ENCODE measurements around the gene NXN. TPM values are rescaled to one million over a fixed set of nuclear protein-coding genes. Genes with fewer than 3 reads are reported as not detected.
"Not testable (repeated sequence)": the region's sequence is repeated elsewhere in the genome, so short reads cannot be mapped to it uniquely, and the experiment has no call there.

The NXN gene
- total RNA-seq, 3 donors from 2014 or later, result 0.18 to 0.49 (median 0.18) TPM

DNA sequence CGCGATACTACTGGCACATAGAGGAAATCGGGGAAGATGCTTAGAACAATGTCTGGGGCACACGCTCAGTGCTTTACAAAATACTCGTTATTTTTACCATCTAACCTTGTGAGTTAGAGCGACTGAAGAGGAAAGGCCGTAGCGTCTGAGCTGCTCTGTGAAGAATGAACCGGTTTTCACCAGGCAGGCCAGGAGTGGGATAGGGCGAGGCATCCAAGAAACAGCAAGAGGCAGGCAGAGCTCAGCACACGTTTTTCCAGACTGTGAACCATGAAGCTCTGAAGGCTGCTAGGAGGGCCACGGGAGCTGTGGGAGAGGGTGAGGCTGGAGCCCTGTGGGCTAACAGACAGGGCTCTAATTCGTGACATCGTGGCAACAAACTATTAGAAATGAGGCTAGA lies 101.9 kb downstream of the NXN start:
- Mint-ChIP-seq H3K9me3 (no peaks in the 10 kb centered on the region), H3K4me1 (ENCODE audit: low read depth) (peaks cover 11% of the 10 kb centered on the region), H3K4me3 (no peak overlapping the region), H3K36me3 (ENCODE audit: insufficient read depth) (no peaks in the 10 kb centered on the region), H3K27me3 (ENCODE audit: low read depth) (peaks cover 32% of the 10 kb centered on the region)
- ATAC-seq (no peak), DNase-seq (no peak)

DNA sequence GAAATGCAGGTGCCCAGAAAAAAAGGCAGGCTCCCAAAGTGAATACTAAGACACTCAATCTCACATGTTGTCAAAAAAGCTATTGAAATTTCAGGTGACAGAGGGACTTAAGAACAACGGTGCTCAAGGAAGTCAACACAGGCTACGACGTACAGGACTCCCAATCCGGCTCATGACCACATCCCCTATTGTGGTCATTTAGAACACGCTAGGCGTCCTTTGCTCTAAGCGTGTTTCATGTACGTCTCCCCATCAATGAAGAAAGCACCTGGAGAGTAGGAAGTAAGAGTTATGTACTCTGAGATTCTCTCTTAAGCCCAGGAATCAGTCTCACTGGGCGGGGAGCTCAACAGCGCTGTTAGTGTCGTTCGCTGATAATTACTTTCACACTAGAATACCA lies 103.3 kb downstream of the NXN start:
- H3K4me3 Mint-ChIP-seq, result no peak overlapping the region
- no peaks in the 10 kb centered on the region for H3K36me3 Mint-ChIP-seq (ENCODE audit: insufficient read depth)
- H3K9me3 Mint-ChIP-seq, result no peaks in the 10 kb centered on the region
- ATAC-seq (peak in 1 of 2 donors; percentile 40), DNase-seq (no peak)
- peaks cover 16% of the 10 kb centered on the region for H3K4me1 Mint-ChIP-seq (ENCODE audit: low read depth)
- H3K27me3 Mint-ChIP-seq (ENCODE audit: low read depth), result peaks cover 31% of the 10 kb centered on the region

GRCh38 chr17:874590-874989 lies 105.0 kb downstream of the NXN start:
- Mint-ChIP-seq H3K4me1 (ENCODE audit: low read depth) (peaks cover 12% of the 10 kb centered on the region), H3K27me3 (ENCODE audit: low read depth) (peaks cover 26% of the 10 kb centered on the region)
- H3K9me3 Mint-ChIP-seq; H3K36me3 Mint-ChIP-seq (ENCODE audit: insufficient read depth); DNase-seq; ATAC-seq; H3K4me3 Mint-ChIP-seq: not testable (repeated sequence)

- Mint-ChIP-seq H3K9me3 (no peaks in the 10 kb centered on the region), H3K4me3 (no peak overlapping the region)
Observed at GRCh38 chr17:872855-873254, 106.7 kb downstream of the NXN start.

GRCh38 chr17:871751-872519 lies 107.6 kb downstream of the NXN start:
- ATAC-seq (no peak), DNase-seq (no peak)
- H3K9me3 Mint-ChIP-seq, result no peaks in the 10 kb centered on the region
- H3K36me3 Mint-ChIP-seq (ENCODE audit: insufficient read depth), result no peaks in the 10 kb centered on the region
- no peak overlapping the region for H3K4me3 Mint-ChIP-seq
- peaks cover 12% of the 10 kb centered on the region for H3K4me1 Mint-ChIP-seq (ENCODE audit: low read depth)
- peaks cover 36% of the 10 kb centered on the region for H3K27me3 Mint-ChIP-seq (ENCODE audit: low read depth)

More at GRCh38 chr17:872855-873254, 106.7 kb downstream of the NXN start:
- Mint-ChIP-seq H3K4me1 (ENCODE audit: low read depth) (peaks cover 12% of the 10 kb centered on the region), H3K27me3 (ENCODE audit: low read depth) (peaks cover 38% of the 10 kb centered on the region), H3K36me3 (ENCODE audit: insufficient read depth) (no peaks in the 10 kb centered on the region)
- ATAC-seq (no peak), DNase-seq (no peak)

DNA sequence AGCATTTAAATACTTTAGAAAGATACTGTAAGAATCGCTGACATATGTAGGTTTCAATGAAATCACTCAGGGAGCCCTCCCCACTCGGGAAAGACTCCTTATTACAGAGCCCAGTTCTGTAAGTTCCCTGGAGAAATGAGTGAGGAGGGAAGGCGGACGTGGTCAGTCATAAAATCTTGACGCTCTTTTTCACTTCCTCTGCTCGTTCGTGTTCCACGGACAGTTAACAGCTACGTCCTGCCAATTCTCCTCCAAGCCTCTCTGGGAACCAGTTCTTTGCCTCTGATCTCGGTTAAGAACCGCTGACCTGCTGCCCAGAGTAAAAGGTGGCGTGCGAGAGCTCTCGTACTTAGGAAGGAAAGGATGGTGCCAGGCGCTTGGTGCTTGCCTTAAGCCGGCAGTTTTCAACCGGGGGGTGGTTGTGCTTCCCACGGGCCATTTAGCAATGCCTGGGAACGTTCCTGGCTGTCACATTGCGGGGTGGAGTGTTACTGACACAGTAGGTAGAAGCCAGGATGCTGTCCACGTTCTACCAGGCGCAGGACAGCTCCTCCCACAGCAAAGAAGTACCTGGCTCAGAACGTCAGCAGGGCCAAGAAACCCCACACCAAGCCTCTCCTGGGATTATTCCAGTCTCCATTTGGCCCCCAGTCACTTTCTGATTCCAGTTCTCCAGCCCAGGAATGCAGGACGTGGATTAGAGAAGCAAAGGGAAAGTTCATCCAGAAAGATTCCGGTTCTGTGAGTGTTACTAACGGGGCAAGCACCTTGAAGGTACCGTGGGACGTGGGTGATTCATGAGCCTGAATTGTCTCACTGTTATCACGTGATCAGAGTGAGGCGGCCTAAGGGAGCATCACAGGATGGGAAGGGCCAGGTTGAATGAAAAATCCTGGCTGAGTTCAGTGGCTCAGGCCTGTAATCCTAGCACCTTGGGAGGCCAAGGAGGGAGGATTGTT lies 109.7 kb downstream of the NXN start:
- Mint-ChIP-seq H3K4me3 (no peak overlapping the region), H3K27me3 (ENCODE audit: low read depth) (peaks cover 33% of the 10 kb centered on the region), H3K4me1 (ENCODE audit: low read depth) (peaks cover 6% of the 10 kb centered on the region), H3K36me3 (ENCODE audit: insufficient read depth) (no peaks in the 10 kb centered on the region), H3K9me3 (no peaks in the 10 kb centered on the region)
- DNase-seq, result no peak
- no peak for ATAC-seq

- Mint-ChIP-seq H3K27me3 (ENCODE audit: low read depth) (peaks cover 41% of the 10 kb centered on the region), H3K4me3 (no peak overlapping the region), H3K9me3 (no peaks in the 10 kb centered on the region), H3K36me3 (ENCODE audit: insufficient read depth) (no peaks in the 10 kb centered on the region), H3K4me1 (ENCODE audit: low read depth) (peaks cover 6% of the 10 kb centered on the region)
- no peak for DNase-seq
- ATAC-seq, result no peak
Observed at GRCh38 chr17:869086-869485, 110.5 kb downstream of the NXN start.

DNA sequence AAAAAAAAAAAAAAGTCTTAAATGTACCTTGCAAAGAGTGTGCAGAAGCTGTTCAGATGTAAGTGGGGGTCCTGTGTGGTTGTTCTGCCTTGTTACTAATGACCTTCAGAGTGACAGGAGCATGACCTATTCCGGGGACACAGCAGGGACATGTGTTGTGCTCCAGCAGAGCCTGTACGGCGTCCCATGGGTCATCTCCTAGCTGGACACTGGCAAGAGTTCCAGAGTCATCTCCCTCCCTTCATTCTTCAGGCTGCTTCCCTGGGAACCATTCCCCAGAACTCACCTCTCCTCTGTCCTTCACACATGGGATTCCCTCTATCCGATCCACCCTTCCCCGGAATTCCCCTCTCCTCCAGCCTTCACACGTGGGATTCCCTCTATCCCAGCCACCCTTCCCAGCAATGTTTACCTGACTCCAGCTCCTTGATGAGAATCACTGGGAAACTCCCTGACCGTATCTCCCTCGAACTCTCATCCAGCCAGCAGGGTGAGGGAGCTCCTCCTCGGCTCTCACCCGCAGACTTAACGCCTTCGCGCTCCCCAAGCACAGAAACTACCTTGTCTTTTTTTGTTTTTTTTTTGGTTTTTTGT lies 111.6 kb downstream of the NXN start:
- DNase-seq (no peak), ATAC-seq (no peak)
- Mint-ChIP-seq H3K36me3 (ENCODE audit: insufficient read depth) (no peaks in the 10 kb centered on the region), H3K27me3 (ENCODE audit: low read depth) (peaks cover 46% of the 10 kb centered on the region), H3K4me1 (ENCODE audit: low read depth) (peaks cover 6% of the 10 kb centered on the region), H3K4me3 (no peak overlapping the region), H3K9me3 (no peaks in the 10 kb centered on the region)

GRCh38 chr17:867238-867637 lies 112.3 kb downstream of the NXN start:
- ATAC-seq; DNase-seq; H3K9me3 Mint-ChIP-seq; H3K4me3 Mint-ChIP-seq; H3K36me3 Mint-ChIP-seq (ENCODE audit: insufficient read depth); H3K4me1 Mint-ChIP-seq (ENCODE audit: low read depth): not testable (repeated sequence)
- H3K27me3 Mint-ChIP-seq (ENCODE audit: low read depth), result peaks cover 45% of the 10 kb centered on the region

DNA sequence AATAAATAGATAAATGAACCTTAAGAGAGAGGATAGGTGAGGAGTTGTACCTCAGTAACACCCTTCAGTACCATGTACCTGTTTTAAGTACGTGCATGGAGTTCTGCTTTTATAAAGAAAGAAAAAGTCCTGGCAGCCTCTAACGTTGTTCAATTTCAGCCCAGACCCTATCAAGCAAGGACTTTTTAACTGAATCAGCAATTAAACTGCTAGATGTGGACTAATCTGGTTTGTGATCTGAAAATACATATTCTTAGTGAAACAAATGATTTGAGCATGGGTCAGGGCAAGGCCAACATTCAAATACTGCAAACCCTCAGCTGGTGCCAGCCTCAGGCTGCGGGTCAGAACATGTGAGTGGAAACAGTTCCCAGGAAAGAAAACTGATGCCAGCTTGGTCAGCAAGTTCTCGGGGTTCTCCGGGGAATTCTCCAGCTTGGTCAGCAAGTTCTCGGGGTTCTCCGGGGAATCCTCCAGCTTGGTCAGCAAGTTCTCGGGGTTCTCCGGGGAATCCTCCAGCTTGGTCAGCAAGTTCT lies 112.9 kb downstream of the NXN start:
- no peak overlapping the region for H3K4me3 Mint-ChIP-seq
- H3K36me3 Mint-ChIP-seq (ENCODE audit: insufficient read depth), result no peaks in the 10 kb centered on the region
- DNase-seq (no peak), ATAC-seq (no peak)
- H3K4me1 Mint-ChIP-seq (ENCODE audit: low read depth), result no peaks in the 10 kb centered on the region
- H3K9me3 Mint-ChIP-seq, result no peaks in the 10 kb centered on the region
- peaks cover 42% of the 10 kb centered on the region for H3K27me3 Mint-ChIP-seq (ENCODE audit: low read depth)

DNA sequence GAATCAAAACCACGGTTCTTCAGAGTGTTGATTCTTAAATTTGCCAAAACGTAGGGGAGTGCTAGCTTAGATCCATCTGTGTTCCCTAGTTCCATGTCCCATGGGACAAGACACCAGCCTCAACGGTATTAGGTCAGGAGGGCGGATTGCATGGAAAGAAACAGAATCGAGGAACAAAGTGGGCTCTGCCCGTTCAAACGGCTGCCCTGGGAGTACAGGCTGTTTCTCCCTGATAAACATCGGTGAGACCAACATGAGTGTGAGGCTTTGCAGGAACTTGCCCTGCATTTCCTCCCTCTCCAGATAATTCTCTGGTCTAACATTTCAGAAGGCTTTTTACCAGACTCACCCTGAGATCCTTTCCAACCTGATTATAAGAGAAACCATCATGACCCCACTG lies 115.3 kb downstream of the NXN start:
- Mint-ChIP-seq H3K4me1 (ENCODE audit: low read depth) (no peaks in the 10 kb centered on the region), H3K4me3 (peak overlapping the region; percentile 54), H3K9me3 (no peaks in the 10 kb centered on the region), H3K36me3 (ENCODE audit: insufficient read depth) (no peaks in the 10 kb centered on the region), H3K27me3 (ENCODE audit: low read depth) (peaks cover 40% of the 10 kb centered on the region)
- ATAC-seq (no peak), DNase-seq (no peak)

DNA sequence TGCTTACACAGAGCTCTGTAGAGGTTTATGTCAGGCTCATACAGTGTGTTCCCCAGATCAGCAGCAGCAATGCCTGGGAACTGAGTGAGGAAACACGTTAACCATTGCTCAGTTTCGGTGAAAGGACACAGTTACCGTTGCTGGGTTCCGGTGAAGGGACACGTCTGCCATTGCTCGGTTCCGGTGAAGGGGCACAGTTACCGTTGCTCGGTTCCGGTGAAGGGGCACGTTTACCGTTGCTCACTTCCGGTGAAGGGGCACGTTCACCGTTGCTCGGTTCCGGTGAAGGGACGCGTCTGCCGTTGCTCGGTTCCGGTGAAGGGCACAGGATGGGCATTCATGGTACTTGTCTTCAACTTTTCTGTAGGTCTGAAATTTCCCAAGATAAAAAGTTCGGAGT lies 115.7 kb downstream of the NXN start:
- DNase-seq, result no peak
- H3K4me3 Mint-ChIP-seq, result peak overlapping the region; percentile 54
- no peak for ATAC-seq

GRCh38 chr17:862582-862981 lies 117.0 kb downstream of the NXN start:
- no peaks in the 10 kb centered on the region for H3K9me3 Mint-ChIP-seq
- no peak for DNase-seq

More for the DNA sequence above, 115.7 kb downstream of the NXN start:
- H3K9me3 Mint-ChIP-seq, result no peaks in the 10 kb centered on the region
- no peaks in the 10 kb centered on the region for H3K4me1 Mint-ChIP-seq (ENCODE audit: low read depth)
- peaks cover 35% of the 10 kb centered on the region for H3K27me3 Mint-ChIP-seq (ENCODE audit: low read depth)
- no peaks in the 10 kb centered on the region for H3K36me3 Mint-ChIP-seq (ENCODE audit: insufficient read depth)

GRCh38 chr17:861364-861763 lies 118.2 kb downstream of the NXN start:
- Mint-ChIP-seq H3K9me3 (no peaks in the 10 kb centered on the region), H3K4me1 (ENCODE audit: low read depth) (no peaks in the 10 kb centered on the region), H3K36me3 (ENCODE audit: insufficient read depth) (no peaks in the 10 kb centered on the region), H3K27me3 (ENCODE audit: low read depth) (peaks cover 24% of the 10 kb centered on the region), H3K4me3 (no peak overlapping the region)
- no peak for ATAC-seq
- DNase-seq, result no peak

More at GRCh38 chr17:862582-862981, 117.0 kb downstream of the NXN start:
- no peaks in the 10 kb centered on the region for H3K36me3 Mint-ChIP-seq (ENCODE audit: insufficient read depth)
- peaks cover 25% of the 10 kb centered on the region for H3K27me3 Mint-ChIP-seq (ENCODE audit: low read depth)
- no peak for ATAC-seq
- no peak overlapping the region for H3K4me3 Mint-ChIP-seq
- H3K4me1 Mint-ChIP-seq (ENCODE audit: low read depth), result no peaks in the 10 kb centered on the region

Measured in activated T-cell treated with anti-CD3 and anti-CD28 coated beads, Interleukin-2, amount 50 U/mL, for 4 hours (primary cell).